Thyroid gland (tissue), 4 donors: Measurements from ENCODE around the gene NKIRAS2. TPM values are rescaled to one million over a fixed set of nuclear protein-coding genes. Genes with fewer than 3 reads are reported as not detected.

Experiments
- DNase-seq, 2 donors: peaks; one replicate each; pipeline ENCODE4 v3.0.0-alpha.2; 2019
- H3K27ac ChIP-seq, 3 donors: fragments of 200-600 bp; sonication (generic); 1 replicate in 2 of 3; 2 replicates in 1 of 3; pipeline ENCODE4 v1.5.1; 2016 to 2019; ENCODE audit warnings: mild to moderate bottlenecking in 1 of 3, moderate library complexity in 1 of 3
- H3K27me3 ChIP-seq: fragments of 200-600 bp; sonication (generic); one replicate; pipeline ENCODE4 v1.5.1; 2019
- H3K36me3 ChIP-seq, 2 donors: fragments of 200-600 bp; sonication (generic); one replicate each; pipeline ENCODE4 v1.5.1; 2016 to 2019
- H3K4me1 ChIP-seq, 2 donors: fragments of 200-600 bp; sonication (generic); one replicate each; pipeline ENCODE4 v1.5.1; 2017 to 2019
- H3K4me3 ChIP-seq, 3 donors: fragments of 200-600 bp; sonication (generic); replicated peaks in 1 of 3; 1 replicate in 2 of 3; 2 replicates in 1 of 3; pipeline ENCODE4 v1.5.1; 2016; ENCODE audit warnings: mild to moderate bottlenecking in 1 of 3
- H3K9me3 ChIP-seq: fragments of 200-600 bp; sonication (generic); one replicate; pipeline ENCODE4 v1.5.1; 2017
- CTCF ChIP-seq, 6 experiments: fragments of 200-600 bp in 3 of 6; fragments of 450-650 bp in 3 of 6; sonication (generic) in 3 of 6; IDR thresholded peaks; one replicate each; pipeline ENCODE4 v1.5.1; 2016 to 2019; ENCODE audit warnings: antibody characterized with exemption in 6 of 6, mild to moderate bottlenecking in 2 of 6, inconsistent platforms in 1 of 6, moderate library complexity in 1 of 6
- POLR2A ChIP-seq, 2 donors: fragments of 450-650 bp; IDR thresholded peaks; one replicate each; pipeline ENCODE4 v1.6.1; 2017; ENCODE audit warnings: antibody characterized with exemption in 2 of 2, mild to moderate bottlenecking in 2 of 2, moderate library complexity in 1 of 2
- WGBS, 2 donors: methylation state at CpG; one replicate each; pipeline ENCODE4 v1.1.5; 2017; 5-methylcytosine and 5-hydroxymethylcytosine counted together
- intact Hi-C: fragments of 100-400 bp; cut with DNase I; formaldehyde crosslinking; loops from one replicate; pipeline ENCODE4 v1.15.1; 2023
- total RNA-seq, 4 donors: library from RNA; depleted of rRNA; stranded (reverse); fragments of >200 nt; gene quantifications; one replicate each; pipeline ENCODE4 v1.2.3, GENCODE V29; 2016

The NKIRAS2 gene
- total RNA-seq, 4 donors from 2014 or later: 23.6 to 34.6 (median 26.6) TPM

DNA sequence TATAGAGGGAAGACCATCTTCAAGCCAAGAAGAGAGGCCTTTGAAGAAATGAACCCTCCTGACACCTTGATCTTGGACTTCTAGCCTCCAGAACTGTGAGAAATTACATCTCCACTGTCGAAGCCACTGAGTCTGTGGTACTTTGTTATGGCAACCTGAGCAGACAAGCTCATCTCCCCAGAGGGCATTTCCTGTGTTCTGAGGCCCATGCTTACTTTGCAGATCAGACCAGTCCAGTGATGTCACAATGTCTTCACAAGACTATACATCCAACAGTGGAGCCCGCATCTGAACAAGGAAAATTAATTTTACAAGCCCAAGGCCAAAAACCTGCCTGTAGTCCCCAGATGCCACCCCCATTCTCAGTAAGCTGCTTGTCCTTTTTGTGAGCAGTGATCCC lies 45.3 kb downstream of the NKIRAS2 start:
- no peaks in the 10 kb centered on the region for H3K27me3 ChIP-seq
- no peaks in the 10 kb centered on the region for H3K4me1 ChIP-seq
- intact Hi-C loops: loop anchor here (5.0 kb wide), 1 partner anchor 52 kb away; no protein-coding TSS in a partner anchor
- DNase-seq: no peak
- no peaks in the 10 kb centered on the region for H3K36me3 ChIP-seq
- no peak overlapping the region for H3K4me3 ChIP-seq
- no peaks in the 10 kb centered on the region for H3K9me3 ChIP-seq
- H3K27ac ChIP-seq: no peak overlapping the region
- 71 to 93% methylated on average over 2 of the region's 2 CpGs for WGBS, 2 donors
- TF ChIP-seq POLR2A (IDR thresholded peaks at IDR 0.05): no peak

- intact Hi-C loops: loop anchor here (5.0 kb wide), 1 partner anchor 50 kb away; no protein-coding TSS in a partner anchor
- H3K9me3 ChIP-seq: no peaks in the 10 kb centered on the region
- no peak overlapping the region for H3K27ac ChIP-seq
- peaks cover 4% of the 10 kb centered on the region for H3K27me3 ChIP-seq
- peak; percentile 54 to 58 for DNase-seq
- peaks cover 0 to 8% of the 10 kb centered on the region in 2 donors for H3K4me1 ChIP-seq
- no peak overlapping the region for H3K4me3 ChIP-seq
- WGBS, 2 donors: 47 to 60% methylated on average over 9 to 12 of the region's 12 CpGs
- no peaks in the 10 kb centered on the region for H3K36me3 ChIP-seq
- TF ChIP-seq CTCF (IDR thresholded peaks at IDR 0.05): peak; percentile 74 to 89 (median 79)
- TF ChIP-seq POLR2A (IDR thresholded peaks at IDR 0.05): no peak
These were observed 47.6 kb downstream of the NKIRAS2 start for GRCh38 chr17:42067371-42068091.

DNA sequence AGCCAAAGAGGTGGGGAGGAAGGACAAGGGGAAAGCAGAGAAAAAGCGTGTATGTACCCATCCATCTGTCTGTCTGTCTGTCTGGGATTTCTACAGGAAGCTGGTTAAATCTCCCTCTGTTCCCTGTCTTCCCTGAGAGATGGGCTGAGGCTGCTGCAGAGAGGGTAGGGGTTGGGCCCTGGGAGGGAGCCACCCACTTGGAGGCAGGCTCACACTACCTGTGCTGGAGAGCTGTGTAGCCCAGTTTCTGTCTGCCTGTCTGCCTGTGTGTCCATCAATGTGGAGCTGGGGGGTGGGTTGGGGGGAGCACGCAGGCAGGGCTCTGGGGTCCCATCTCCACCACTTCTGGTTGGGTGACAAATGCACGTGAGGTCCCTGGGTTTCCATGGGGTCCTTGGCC lies 49.1 kb downstream of the NKIRAS2 start:
- Histone ChIP-seq H3K27me3 (peaks cover 4% of the 10 kb centered on the region), H3K4me1 (peaks cover 0 to 11% of the 10 kb centered on the region in 2 donors), H3K9me3 (no peaks in the 10 kb centered on the region), H3K27ac (no peak overlapping the region), H3K36me3 (no peaks in the 10 kb centered on the region), H3K4me3 (no peak overlapping the region)
- WGBS, 2 donors: 79 to 82% methylated on average over 1 to 2 of the region's 3 CpGs
- TF ChIP-seq CTCF (IDR thresholded peaks at IDR 0.05) (no peak), POLR2A (IDR thresholded peaks at IDR 0.05) (no peak)
- DNase-seq: no peak
- intact Hi-C loops: loop anchor here (5.0 kb wide), 1 partner anchor 48 kb away; no protein-coding TSS in a partner anchor

DNA sequence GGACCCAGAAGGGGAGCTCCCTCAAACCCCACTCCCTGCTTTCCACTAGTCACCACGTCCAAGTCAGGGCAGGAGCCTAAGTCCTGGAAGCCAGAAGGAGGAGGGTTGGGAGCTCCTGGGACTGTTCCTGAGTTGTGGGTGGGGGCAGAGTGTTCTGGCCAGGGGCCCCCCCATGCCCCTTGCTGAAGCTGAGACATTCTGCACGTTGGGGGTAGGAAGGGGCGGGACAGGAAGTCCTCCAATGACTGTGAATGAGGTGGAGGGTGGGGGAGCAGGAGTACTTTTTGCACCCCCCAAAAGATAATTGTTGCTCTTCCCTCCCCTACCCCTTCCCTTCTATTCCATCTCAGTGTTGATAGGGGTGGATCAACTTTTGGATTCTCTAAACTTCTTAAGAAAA lies 51.9 kb downstream of the NKIRAS2 start:
- H3K27me3 ChIP-seq: peaks cover 4% of the 10 kb centered on the region
- H3K9me3 ChIP-seq: no peaks in the 10 kb centered on the region
- H3K36me3 ChIP-seq: no peaks in the 10 kb centered on the region
- H3K27ac ChIP-seq: no peak overlapping the region
- intact Hi-C loops: no loop called here
- 23% methylated on average over 3 of the region's 3 CpGs; no CpG with 5 or more reads in 1 of the 2 donors for WGBS, 2 donors
- no peak for DNase-seq
- TF ChIP-seq CTCF (IDR thresholded peaks at IDR 0.05) (no peak), POLR2A (IDR thresholded peaks at IDR 0.05) (no peak)
- H3K4me1 ChIP-seq: peaks cover 0 to 11% of the 10 kb centered on the region in 2 donors
- no peak overlapping the region for H3K4me3 ChIP-seq

GRCh38 chr17:42072323-42073187 lies 52.7 kb downstream of the NKIRAS2 start:
- peaks cover 0 to 11% of the 10 kb centered on the region in 2 donors for H3K4me1 ChIP-seq
- 6 to 31% methylated on average over 13 to 28 of the region's 67 CpGs for WGBS, 2 donors
- no peak for TF ChIP-seq POLR2A (IDR thresholded peaks at IDR 0.05)
- peak in 2 of 6 experiments; percentile 7 to 47 for TF ChIP-seq CTCF (IDR thresholded peaks at IDR 0.05)
- no peaks in the 10 kb centered on the region for H3K36me3 ChIP-seq
- H3K27ac ChIP-seq: no peak overlapping the region
- H3K9me3 ChIP-seq: no peaks in the 10 kb centered on the region
- peaks cover 4% of the 10 kb centered on the region for H3K27me3 ChIP-seq
- peak overlapping the region in 1 of 3 donors; percentile 35 for H3K4me3 ChIP-seq
- peak; percentile 47 to 53 for DNase-seq
- intact Hi-C loops: no loop called here

Other genes starting within 250 kb of the NKIRAS2 start
- gene JUP, start 233.4 kb upstream of the NKIRAS2 start, total RNA-seq: 100 to 1,000 TPM; 127 to 356 (median 250) TPM
- 10 to 100 TPM; 24.5 to 59.2 (median 34.9) TPM for gene P3H4, start 208.1 kb upstream of the NKIRAS2 start, total RNA-seq
- 10 to 100 TPM; 42.2 to 75.3 (median 60.4) TPM for gene FKBP10, start 207.1 kb upstream of the NKIRAS2 start, total RNA-seq
- gene NT5C3B, start 183.9 kb upstream of the NKIRAS2 start, total RNA-seq: 100 to 1,000 TPM in 2 of 4 donors, 10 to 100 TPM in 2; 97.3 to 132 (median 110) TPM
- gene KLHL10, start 182.3 kb upstream of the NKIRAS2 start, total RNA-seq: 1 to 10 TPM in 1 of 4 donors, under 1 TPM in 1, not detected in 2; 0.33 to 1.6 TPM
- 10 to 100 TPM; 46.0 to 60.7 (median 46.9) TPM for gene KLHL11, start 154.7 kb upstream of the NKIRAS2 start, total RNA-seq
- gene ACLY, start 101.1 kb upstream of the NKIRAS2 start, total RNA-seq: 10 to 100 TPM; 62.6 to 85.2 (median 78.8) TPM
- 1 to 10 TPM; 3.0 to 8.2 (median 3.8) TPM for gene ODAD4, start 89.5 kb upstream of the NKIRAS2 start, total RNA-seq
- gene CNP, start 53.3 kb upstream of the NKIRAS2 start, total RNA-seq: 10 to 100 TPM; 41.8 to 65.2 (median 53.8) TPM
- gene DNAJC7, start 2.7 kb upstream of the NKIRAS2 start, total RNA-seq: 10 to 100 TPM; 62.6 to 84.0 (median 65.6) TPM
- 1 to 10 TPM; 1.2 to 3.7 (median 2.1) TPM for gene C17orf113, start 30.5 kb downstream of the NKIRAS2 start, total RNA-seq
- under 1 TPM in 2 of 4 donors, not detected in 2; 0.22 to 0.54 TPM for gene ZNF385C, start 78.4 kb downstream of the NKIRAS2 start, total RNA-seq
- 10 to 100 TPM in 2 of 4 donors, 1 to 10 TPM in 2; 6.4 to 12.9 (median 9.7) TPM for gene DHX58, start 92.6 kb downstream of the NKIRAS2 start, total RNA-seq
- 10 to 100 TPM; 14.2 to 37.9 (median 23.3) TPM for gene KAT2A, start 101.3 kb downstream of the NKIRAS2 start, total RNA-seq
- gene HSPB9, start 102.7 kb downstream of the NKIRAS2 start, total RNA-seq: under 1 TPM in 1 of 4 donors, not detected in 3; 0.33 TPM
- 100 to 1,000 TPM; 116 to 208 (median 147) TPM for gene RAB5C, start 134.9 kb downstream of the NKIRAS2 start, total RNA-seq
- gene KCNH4, start 161.1 kb downstream of the NKIRAS2 start, total RNA-seq: not detected
- gene HCRT, start 165.4 kb downstream of the NKIRAS2 start, total RNA-seq: not detected
- gene GHDC, start 174.4 kb downstream of the NKIRAS2 start, total RNA-seq: 100 to 1,000 TPM in 2 of 4 donors, 10 to 100 TPM in 2; 48.4 to 254 (median 95.9) TPM